ENCODE results near the gene TMEM63C.

TMEM63C gene

GRCh38 chr14:77222546-77223225 is 41.1 kb downstream of the TMEM63C start:
- no peak for DNase-seq (ENCODE audit: low read depth in 2 of 2)

GRCh38 chr14:77224212-77224611 is 42.6 kb downstream of the TMEM63C start:
- no peak for DNase-seq (ENCODE audit: low read depth in 2 of 2)

GRCh38 chr14:77225254-77225653 is 43.7 kb downstream of the TMEM63C start:
- no peak for DNase-seq (ENCODE audit: low read depth in 2 of 2)

GRCh38 chr14:77225892-77226557 is 44.4 kb downstream of the TMEM63C start:
- no peak for DNase-seq (ENCODE audit: low read depth in 2 of 2)

- no peak for DNase-seq (ENCODE audit: low read depth in 2 of 2)
Measured at GRCh38 chr14:77228056-77228455, 46.5 kb downstream of the TMEM63C start.

GRCh38 chr14:77230914-77231313 is 49.3 kb downstream of the TMEM63C start:
- DNase-seq (ENCODE audit: low read depth in 2 of 2), result no peak

GRCh38 chr14:77231721-77232120 is 50.1 kb downstream of the TMEM63C start:
- no peak for DNase-seq (ENCODE audit: low read depth in 2 of 2)

GRCh38 chr14:77236814-77237213 is 55.2 kb downstream of the TMEM63C start:
- DNase-seq (ENCODE audit: low read depth in 2 of 2), result no peak

GRCh38 chr14:77238356-77238755 is 56.8 kb downstream of the TMEM63C start:
- no peak for DNase-seq (ENCODE audit: low read depth in 2 of 2)

GRCh38 chr14:77238996-77239395 is 57.4 kb downstream of the TMEM63C start:
- DNase-seq (ENCODE audit: low read depth in 2 of 2), result no peak

GRCh38 chr14:77239412-77239811 is 57.8 kb downstream of the TMEM63C start:
- DNase-seq (ENCODE audit: low read depth in 2 of 2), result no peak

GRCh38 chr14:77240336-77240915 is 58.8 kb downstream of the TMEM63C start:
- no peak for DNase-seq (ENCODE audit: low read depth in 2 of 2)

- DNase-seq (ENCODE audit: low read depth in 2 of 2), result no peak
Measured at GRCh38 chr14:77241955-77242354, 60.4 kb downstream of the TMEM63C start.

GRCh38 chr14:77242752-77243151 is 61.2 kb downstream of the TMEM63C start:
- no peak for DNase-seq (ENCODE audit: low read depth in 2 of 2)

GRCh38 chr14:77243853-77244252 is 62.3 kb downstream of the TMEM63C start:
- no peak for DNase-seq (ENCODE audit: low read depth in 2 of 2)

- DNase-seq (ENCODE audit: low read depth in 2 of 2), result no peak
Measured at GRCh38 chr14:77245820-77246219, 64.2 kb downstream of the TMEM63C start.

GRCh38 chr14:77246784-77247183 is 65.2 kb downstream of the TMEM63C start:
- DNase-seq (ENCODE audit: low read depth in 2 of 2), result no peak

- DNase-seq (ENCODE audit: low read depth in 2 of 2), result no peak
Measured at GRCh38 chr14:77248666-77249065, 67.1 kb downstream of the TMEM63C start.

GRCh38 chr14:77249286-77249685 is 67.7 kb downstream of the TMEM63C start:
- DNase-seq (ENCODE audit: low read depth in 2 of 2), result no peak

GRCh38 chr14:77250927-77251326 is 69.3 kb downstream of the TMEM63C start:
- DNase-seq (ENCODE audit: low read depth in 2 of 2), result no peak

- no peak for DNase-seq (ENCODE audit: low read depth in 2 of 2)
Measured at GRCh38 chr14:77251870-77252269, 70.3 kb downstream of the TMEM63C start.

GRCh38 chr14:77253333-77254190 is 72.0 kb downstream of the TMEM63C start:
- DNase-seq (ENCODE audit: low read depth in 2 of 2), result no peak

All from stimulated activated CD8-positive, alpha-beta memory T cell treated with anti-CD3 and anti-CD28 coated beads, Interleukin-7, amount 100 ng/mL, for 4 hours (primary cell).